ENCODE measurements around the gene FAM174A.
"Not testable (repeated sequence)": the region's sequence is repeated elsewhere in the genome, so short reads cannot be mapped to it uniquely, and the experiment has no call there.

The FAM174A gene

GRCh38 chr5:100576217-100576751 lies 41.1 kb downstream of the FAM174A start:
- no peak for DNase-seq

GRCh38 chr5:100577506-100577905 lies 42.3 kb downstream of the FAM174A start:
- DNase-seq = no peak

- DNase-seq = no peak
Measured at GRCh38 chr5:100584069-100584468, 48.9 kb downstream of the FAM174A start.

- no peak for DNase-seq
Measured at GRCh38 chr5:100584889-100585288, 49.7 kb downstream of the FAM174A start.

- DNase-seq = no peak
Measured at GRCh38 chr5:100590867-100591266, 55.7 kb downstream of the FAM174A start.

- no peak for DNase-seq
Measured at GRCh38 chr5:100595152-100595811, 60.1 kb downstream of the FAM174A start.

- no peak for DNase-seq
Measured at GRCh38 chr5:100595812-100596173, 60.6 kb downstream of the FAM174A start.

- DNase-seq = no peak
Measured at GRCh38 chr5:100598446-100598845, 63.3 kb downstream of the FAM174A start.

GRCh38 chr5:100600298-100600994 lies 65.3 kb downstream of the FAM174A start:
- DNase-seq = no peak

- no peak for DNase-seq
Measured at GRCh38 chr5:100603141-100603540, 68.0 kb downstream of the FAM174A start.

GRCh38 chr5:100604021-100604420 lies 68.8 kb downstream of the FAM174A start:
- not testable (repeated sequence) for DNase-seq

GRCh38 chr5:100609594-100609993 lies 74.4 kb downstream of the FAM174A start:
- DNase-seq = no peak

- DNase-seq = no peak
Measured at GRCh38 chr5:100614308-100614707, 79.1 kb downstream of the FAM174A start.

- DNase-seq = no peak
Measured at GRCh38 chr5:100615362-100615761, 80.2 kb downstream of the FAM174A start.

GRCh38 chr5:100616291-100616690 lies 81.1 kb downstream of the FAM174A start:
- no peak for DNase-seq

GRCh38 chr5:100616981-100617380 lies 81.8 kb downstream of the FAM174A start:
- DNase-seq = no peak

- no peak for DNase-seq
Measured at GRCh38 chr5:100623719-100624118, 88.5 kb downstream of the FAM174A start.

- no peak for DNase-seq
Measured at GRCh38 chr5:100634937-100635534, 99.9 kb downstream of the FAM174A start.
